DOHH2 (cell line): ENCODE data around the gene UBAP1L.

Source experiments
- EZH2phosphoT487 ChIP-seq: fragments of 200-600 bp; sonication (generic); IDR thresholded peaks from 2 replicates; pipeline ENCODE4 v1.6.1; 2017; ENCODE audit warnings: borderline replicate concordance, mild to moderate bottlenecking, antibody characterized with exemption, low read length, moderate library complexity, mixed read lengths
- TF ChIP-seq, protein P1 (sequence below): fragments of 200-600 bp; sonication (generic); IDR thresholded peaks from one replicate; pipeline ENCODE4 v1.5.1; 2014; ENCODE audit warnings: antibody characterized with exemption, mild to moderate bottlenecking, low read depth, low read length; ENCODE audit not compliant: poor library complexity, severe bottlenecking

DNA sequence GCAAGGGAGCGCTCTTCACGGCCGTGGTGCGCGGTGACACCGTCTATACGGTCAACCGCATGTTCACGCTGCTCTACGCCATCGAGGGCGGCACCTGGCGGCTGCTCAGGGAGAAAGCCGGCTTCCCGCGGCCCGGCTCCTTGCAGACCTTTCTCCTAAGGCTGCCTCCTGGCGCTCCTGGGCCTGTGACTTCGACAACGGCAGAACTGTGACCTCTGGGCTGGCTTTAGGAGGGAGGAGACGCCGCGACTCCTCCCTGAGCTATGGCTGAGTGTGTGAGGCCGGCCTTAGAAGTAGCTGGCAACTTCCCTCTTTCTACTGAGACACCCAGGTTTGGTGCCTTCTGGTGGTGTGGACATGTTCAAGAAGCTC is 37.0 kb downstream of the UBAP1L start:
- TF ChIP-seq EZH2phosphoT487, result no peak
- TF ChIP-seq, protein P1, sequence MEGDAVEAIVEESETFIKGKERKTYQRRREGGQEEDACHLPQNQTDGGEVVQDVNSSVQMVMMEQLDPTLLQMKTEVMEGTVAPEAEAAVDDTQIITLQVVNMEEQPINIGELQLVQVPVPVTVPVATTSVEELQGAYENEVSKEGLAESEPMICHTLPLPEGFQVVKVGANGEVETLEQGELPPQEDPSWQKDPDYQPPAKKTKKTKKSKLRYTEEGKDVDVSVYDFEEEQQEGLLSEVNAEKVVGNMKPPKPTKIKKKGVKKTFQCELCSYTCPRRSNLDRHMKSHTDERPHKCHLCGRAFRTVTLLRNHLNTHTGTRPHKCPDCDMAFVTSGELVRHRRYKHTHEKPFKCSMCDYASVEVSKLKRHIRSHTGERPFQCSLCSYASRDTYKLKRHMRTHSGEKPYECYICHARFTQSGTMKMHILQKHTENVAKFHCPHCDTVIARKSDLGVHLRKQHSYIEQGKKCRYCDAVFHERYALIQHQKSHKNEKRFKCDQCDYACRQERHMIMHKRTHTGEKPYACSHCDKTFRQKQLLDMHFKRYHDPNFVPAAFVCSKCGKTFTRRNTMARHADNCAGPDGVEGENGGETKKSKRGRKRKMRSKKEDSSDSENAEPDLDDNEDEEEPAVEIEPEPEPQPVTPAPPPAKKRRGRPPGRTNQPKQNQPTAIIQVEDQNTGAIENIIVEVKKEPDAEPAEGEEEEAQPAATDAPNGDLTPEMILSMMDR, result no peak
